Effector CD8-positive, alpha-beta T cell (primary cell): ENCODE data around the gene AK9.
A peak's percentile ranks its signal among the peaks of the same experiment; 100 is the strongest.
"Not testable (repeated sequence)": the region's sequence is repeated elsewhere in the genome, so short reads cannot be mapped to it uniquely, and the experiment has no call there.

Experiments used
- DNase-seq: peaks from one replicate; lab custom pipeline; 2025; lab: John Stamatoyannopoulos, UW

AK9 gene

GRCh38 chr6:109626311-109626710 is 64.7 kb downstream of the AK9 start:
- no peak for DNase-seq

- no peak for DNase-seq
Measured at GRCh38 chr6:109625199-109625598, 65.8 kb downstream of the AK9 start.

- no peak for DNase-seq
Measured at GRCh38 chr6:109623288-109623687, 67.7 kb downstream of the AK9 start.

- no peak for DNase-seq
Measured at GRCh38 chr6:109612268-109612667, 78.7 kb downstream of the AK9 start.

- DNase-seq = no peak
Measured at GRCh38 chr6:109611502-109611901, 79.5 kb downstream of the AK9 start.

- no peak for DNase-seq
Measured at GRCh38 chr6:109610590-109610989, 80.4 kb downstream of the AK9 start.

- DNase-seq = no peak
Measured at GRCh38 chr6:109609737-109610136, 81.3 kb downstream of the AK9 start.

GRCh38 chr6:109606359-109606758 is 84.6 kb downstream of the AK9 start:
- no peak for DNase-seq

GRCh38 chr6:109595998-109596397 is 95.0 kb downstream of the AK9 start:
- no peak for DNase-seq

- no peak for DNase-seq
Measured at GRCh38 chr6:109580519-109580918, 110.5 kb downstream of the AK9 start.

- DNase-seq = no peak
Measured at GRCh38 chr6:109579361-109579760, 111.6 kb downstream of the AK9 start.

- DNase-seq = not testable (repeated sequence)
Measured at GRCh38 chr6:109569901-109570300, 121.1 kb downstream of the AK9 start.

GRCh38 chr6:109561844-109562243 is 129.2 kb downstream of the AK9 start:
- no peak for DNase-seq

- no peak for DNase-seq
Measured at GRCh38 chr6:109531446-109531845, 159.6 kb downstream of the AK9 start.

GRCh38 chr6:109527989-109528388 is 163.0 kb downstream of the AK9 start:
- DNase-seq = no peak

- peak; percentile 8 for DNase-seq
Measured at GRCh38 chr6:109526905-109527628, 163.9 kb downstream of the AK9 start.

GRCh38 chr6:109524129-109524528 is 166.9 kb downstream of the AK9 start:
- DNase-seq = no peak

- no peak for DNase-seq
Measured at GRCh38 chr6:109523478-109523877, 167.5 kb downstream of the AK9 start.

- DNase-seq = no peak
Measured at GRCh38 chr6:109521080-109521479, 169.9 kb downstream of the AK9 start.

- DNase-seq = not testable (repeated sequence)
Measured at GRCh38 chr6:109519647-109520046, 171.4 kb downstream of the AK9 start.

- no peak for DNase-seq
Measured at GRCh38 chr6:109516929-109517328, 174.1 kb downstream of the AK9 start.

- no peak for DNase-seq
Measured at GRCh38 chr6:109515781-109516409, 175.1 kb downstream of the AK9 start.

- DNase-seq = no peak
Measured at GRCh38 chr6:109514946-109515345, 176.1 kb downstream of the AK9 start.
